ENCODE data around the gene FOLR2.

The FOLR2 gene

GRCh38 chr11:72236083-72236697, 19.6 kb downstream of the FOLR2 start:
- TF ChIP-seq POLR2AphosphoS5 (IDR thresholded peaks at IDR 0.05; ENCODE audit: low read depth, low read length) (no peak), SPI1 (IDR thresholded peaks at IDR 0.05; ENCODE audit: low read depth, low read length) (no peak), PAX5 (IDR thresholded peaks at IDR 0.05; ENCODE audit: insufficient read depth, low read length, severe bottlenecking) (no peak), TAF1 (IDR thresholded peaks at IDR 0.05; ENCODE audit: low read depth, low read length) (no peak), POLR2A (IDR thresholded peaks at IDR 0.05; ENCODE audit: low read depth, low read length) (no peak), POU2F2 (IDR thresholded peaks at IDR 0.05; ENCODE audit: low read depth, low read length) (no peak)
- FAIRE-seq: no peak
- DNase-seq (ENCODE audit: insufficient read length, low spot score): no peak

GRCh38 chr11:72236774-72237111, 20.1 kb downstream of the FOLR2 start:
- no peak for FAIRE-seq
- no peak for DNase-seq (ENCODE audit: insufficient read length, low spot score)
- TF ChIP-seq PAX5 (IDR thresholded peaks at IDR 0.05; ENCODE audit: insufficient read depth, low read length, severe bottlenecking) (no peak), POLR2A (IDR thresholded peaks at IDR 0.05; ENCODE audit: low read depth, low read length) (no peak), POU2F2 (IDR thresholded peaks at IDR 0.05; ENCODE audit: low read depth, low read length) (no peak), SPI1 (IDR thresholded peaks at IDR 0.05; ENCODE audit: low read depth, low read length) (no peak)

GRCh38 chr11:72237112-72237931, 20.7 kb downstream of the FOLR2 start:
- FAIRE-seq: no peak
- TF ChIP-seq POLR2AphosphoS5 (IDR thresholded peaks at IDR 0.05; ENCODE audit: low read depth, low read length) (no peak), TAF1 (IDR thresholded peaks at IDR 0.05; ENCODE audit: low read depth, low read length) (no peak), PAX5 (IDR thresholded peaks at IDR 0.05; ENCODE audit: insufficient read depth, low read length, severe bottlenecking) (no peak), POLR2A (IDR thresholded peaks at IDR 0.05; ENCODE audit: low read depth, low read length) (no peak), POU2F2 (IDR thresholded peaks at IDR 0.05; ENCODE audit: low read depth, low read length) (no peak), SPI1 (IDR thresholded peaks at IDR 0.05; ENCODE audit: low read depth, low read length) (no peak)
- DNase-seq (ENCODE audit: insufficient read length, low spot score): no peak

- FAIRE-seq: peak; percentile 66
- peak; percentile 97 for DNase-seq (ENCODE audit: insufficient read length, low spot score)
- TF ChIP-seq SPI1 (IDR thresholded peaks at IDR 0.05; ENCODE audit: low read depth, low read length): no peak
- TF ChIP-seq POU2F2 (IDR thresholded peaks at IDR 0.05; ENCODE audit: low read depth, low read length): no peak; the same call in 1 of the 2 replicates
- TF ChIP-seq POLR2AphosphoS5 (IDR thresholded peaks at IDR 0.05; ENCODE audit: low read depth, low read length): no peak
- no peak for TF ChIP-seq TAF1 (IDR thresholded peaks at IDR 0.05; ENCODE audit: low read depth, low read length)
- TF ChIP-seq PAX5 (IDR thresholded peaks at IDR 0.05; ENCODE audit: insufficient read depth, low read length, severe bottlenecking): no peak
- TF ChIP-seq POLR2A (IDR thresholded peaks at IDR 0.05; ENCODE audit: low read depth, low read length): no peak
Observed at GRCh38 chr11:72238040-72238450, 21.5 kb downstream of the FOLR2 start.

- DNase-seq (ENCODE audit: insufficient read length, low spot score) (no peak), FAIRE-seq (no peak)
- TF ChIP-seq POU2F2 (IDR thresholded peaks at IDR 0.05; ENCODE audit: low read depth, low read length): no peak
- TF ChIP-seq PAX5 (IDR thresholded peaks at IDR 0.05; ENCODE audit: insufficient read depth, low read length, severe bottlenecking): no peak
- TF ChIP-seq POLR2A (IDR thresholded peaks at IDR 0.05; ENCODE audit: low read depth, low read length): no peak
- TF ChIP-seq POLR2AphosphoS5 (IDR thresholded peaks at IDR 0.05; ENCODE audit: low read depth, low read length): no peak
- TF ChIP-seq SPI1 (IDR thresholded peaks at IDR 0.05; ENCODE audit: low read depth, low read length): no peak
- TF ChIP-seq TAF1 (IDR thresholded peaks at IDR 0.05; ENCODE audit: low read depth, low read length): no peak
Observed at GRCh38 chr11:72238492-72239312, 22.1 kb downstream of the FOLR2 start.

GRCh38 chr11:72239313-72239848, 22.8 kb downstream of the FOLR2 start:
- TF ChIP-seq POLR2AphosphoS5 (IDR thresholded peaks at IDR 0.05; ENCODE audit: low read depth, low read length): peak; percentile 66; the same call in 1 of the 2 replicates
- no peak for TF ChIP-seq TAF1 (IDR thresholded peaks at IDR 0.05; ENCODE audit: low read depth, low read length)
- no peak for TF ChIP-seq SPI1 (IDR thresholded peaks at IDR 0.05; ENCODE audit: low read depth, low read length)
- no peak for FAIRE-seq
- DNase-seq (ENCODE audit: insufficient read length, low spot score): no peak

GRCh38 chr11:72239849-72240460, 23.4 kb downstream of the FOLR2 start:
- FAIRE-seq: no peak
- TF ChIP-seq SPI1 (IDR thresholded peaks at IDR 0.05; ENCODE audit: low read depth, low read length) (no peak), PAX5 (IDR thresholded peaks at IDR 0.05; ENCODE audit: insufficient read depth, low read length, severe bottlenecking) (no peak), POLR2AphosphoS5 (IDR thresholded peaks at IDR 0.05; ENCODE audit: low read depth, low read length) (no peak), POU2F2 (IDR thresholded peaks at IDR 0.05; ENCODE audit: low read depth, low read length) (no peak), TAF1 (IDR thresholded peaks at IDR 0.05; ENCODE audit: low read depth, low read length) (no peak), POLR2A (IDR thresholded peaks at IDR 0.05; ENCODE audit: low read depth, low read length) (no peak)
- DNase-seq (ENCODE audit: insufficient read length, low spot score): no peak

- TF ChIP-seq TAF1 (IDR thresholded peaks at IDR 0.05; ENCODE audit: low read depth, low read length) (no peak), POLR2A (IDR thresholded peaks at IDR 0.05; ENCODE audit: low read depth, low read length) (no peak), PAX5 (IDR thresholded peaks at IDR 0.05; ENCODE audit: insufficient read depth, low read length, severe bottlenecking) (no peak), POLR2AphosphoS5 (IDR thresholded peaks at IDR 0.05; ENCODE audit: low read depth, low read length) (no peak), SPI1 (IDR thresholded peaks at IDR 0.05; ENCODE audit: low read depth, low read length) (no peak), POU2F2 (IDR thresholded peaks at IDR 0.05; ENCODE audit: low read depth, low read length) (no peak)
- FAIRE-seq: peak; percentile 71
- DNase-seq (ENCODE audit: insufficient read length, low spot score): no peak
Observed at GRCh38 chr11:72240461-72241290, 24.1 kb downstream of the FOLR2 start.

Measured in GM12891 (cell line).